Measurements from ENCODE around the gene SLC22A12.

SLC22A12 gene

DNA sequence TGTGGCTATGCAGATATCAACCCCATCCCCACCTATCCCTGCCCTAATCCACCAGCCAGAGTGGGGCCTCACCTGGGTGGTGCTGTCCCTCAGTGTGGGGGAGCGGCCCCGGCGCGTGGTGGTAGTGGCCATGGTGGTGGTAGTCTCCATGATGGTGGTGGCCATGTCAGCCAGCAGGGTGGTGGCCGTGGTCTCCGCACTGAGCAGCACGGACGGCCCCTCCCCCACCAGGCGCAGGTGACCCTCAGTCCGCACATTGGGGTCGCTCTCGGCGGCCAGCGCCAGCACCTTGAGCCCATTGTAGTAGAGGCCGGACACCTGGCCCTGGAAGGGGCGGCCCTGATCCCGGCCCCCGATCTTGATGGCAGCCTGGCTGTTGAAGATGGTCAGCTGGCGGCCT, 31.7 kb downstream of the SLC22A12 start:
- no peaks in the 10 kb centered on the region; the same call in 1 of the 2 replicates for H3K27me3 ChIP-seq (replicated peaks; ENCODE audit: control insufficient read depth, insufficient read depth, low read length)
- H3K4me3 ChIP-seq (replicated peaks; ENCODE audit: low read depth, low read length): no peak overlapping the region
- DNase-seq (ENCODE audit: extremely low read depth, insufficient read length): no peak
- H3K36me3 ChIP-seq (ENCODE audit: control insufficient read depth, insufficient read depth, low read length): no peaks in the 10 kb centered on the region
- TF ChIP-seq, protein P1, sequence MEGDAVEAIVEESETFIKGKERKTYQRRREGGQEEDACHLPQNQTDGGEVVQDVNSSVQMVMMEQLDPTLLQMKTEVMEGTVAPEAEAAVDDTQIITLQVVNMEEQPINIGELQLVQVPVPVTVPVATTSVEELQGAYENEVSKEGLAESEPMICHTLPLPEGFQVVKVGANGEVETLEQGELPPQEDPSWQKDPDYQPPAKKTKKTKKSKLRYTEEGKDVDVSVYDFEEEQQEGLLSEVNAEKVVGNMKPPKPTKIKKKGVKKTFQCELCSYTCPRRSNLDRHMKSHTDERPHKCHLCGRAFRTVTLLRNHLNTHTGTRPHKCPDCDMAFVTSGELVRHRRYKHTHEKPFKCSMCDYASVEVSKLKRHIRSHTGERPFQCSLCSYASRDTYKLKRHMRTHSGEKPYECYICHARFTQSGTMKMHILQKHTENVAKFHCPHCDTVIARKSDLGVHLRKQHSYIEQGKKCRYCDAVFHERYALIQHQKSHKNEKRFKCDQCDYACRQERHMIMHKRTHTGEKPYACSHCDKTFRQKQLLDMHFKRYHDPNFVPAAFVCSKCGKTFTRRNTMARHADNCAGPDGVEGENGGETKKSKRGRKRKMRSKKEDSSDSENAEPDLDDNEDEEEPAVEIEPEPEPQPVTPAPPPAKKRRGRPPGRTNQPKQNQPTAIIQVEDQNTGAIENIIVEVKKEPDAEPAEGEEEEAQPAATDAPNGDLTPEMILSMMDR (IDR thresholded peaks at IDR 0.05; ENCODE audit: insufficient read depth, low read length, poor library complexity, severe bottlenecking): no peak

DNA sequence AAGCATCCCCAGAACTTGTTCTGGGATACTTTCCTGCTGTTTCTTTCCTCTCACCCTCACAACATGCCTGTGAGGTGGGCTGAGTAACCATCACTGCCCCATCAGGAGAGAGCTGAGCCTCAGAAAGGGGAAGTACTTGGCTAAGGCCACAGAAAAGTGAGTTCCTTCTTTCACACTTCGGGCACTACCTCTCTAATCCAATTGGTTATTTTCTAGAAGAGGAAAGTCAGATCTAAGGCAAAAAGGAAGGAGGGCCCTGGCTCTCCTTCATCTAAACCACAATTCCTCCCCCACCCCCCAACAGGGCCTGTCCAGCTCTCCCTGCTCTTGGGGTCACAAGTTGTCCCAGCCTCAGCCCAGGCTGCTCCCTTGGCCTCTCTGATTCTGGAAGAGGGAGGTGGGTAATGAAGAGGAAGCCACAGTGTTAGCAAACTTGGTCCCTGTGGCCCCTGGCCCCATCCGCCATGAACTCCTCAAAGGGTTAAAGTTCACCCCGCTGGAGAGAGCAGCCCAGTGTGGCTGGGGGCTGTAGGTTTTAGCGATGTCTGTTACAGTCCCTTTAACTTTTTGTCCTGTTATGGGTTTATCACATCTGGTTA, 34.0 kb downstream of the SLC22A12 start:
- DNase-seq (ENCODE audit: extremely low read depth, insufficient read length): no peak
- Histone ChIP-seq H3K36me3 (ENCODE audit: control insufficient read depth, insufficient read depth, low read length) (no peaks in the 10 kb centered on the region), H3K27me3 (replicated peaks; ENCODE audit: control insufficient read depth, insufficient read depth, low read length) (no peaks in the 10 kb centered on the region; the same call in 1 of the 2 replicates), H3K4me3 (replicated peaks; ENCODE audit: low read depth, low read length) (no peak overlapping the region)
- TF ChIP-seq, protein P1 (IDR thresholded peaks at IDR 0.05; ENCODE audit: insufficient read depth, low read length, poor library complexity, severe bottlenecking): no peak

DNA sequence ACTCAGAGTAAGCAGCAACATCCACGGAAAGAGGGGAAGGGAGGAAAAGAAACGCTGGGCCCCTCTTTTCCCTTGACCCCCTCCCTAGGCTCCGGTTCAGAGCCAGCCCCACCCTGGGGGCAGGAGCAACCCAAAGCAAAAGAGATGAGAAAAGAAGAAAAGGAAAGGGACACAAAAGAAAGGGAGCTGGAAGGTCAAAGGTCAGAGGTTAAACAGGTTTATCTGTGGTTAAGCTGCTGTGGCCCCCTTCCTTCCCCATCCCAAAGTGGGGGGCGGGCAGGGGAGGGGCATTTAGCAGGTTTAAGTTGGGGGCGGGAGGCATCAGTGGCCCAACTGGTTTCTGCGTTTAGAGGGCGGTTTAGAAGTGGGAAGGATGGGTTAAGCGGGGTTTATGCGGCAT, 35.6 kb downstream of the SLC22A12 start:
- H3K27me3 ChIP-seq (replicated peaks; ENCODE audit: control insufficient read depth, insufficient read depth, low read length): no peaks in the 10 kb centered on the region; the same call in 1 of the 2 replicates
- TF ChIP-seq, protein P1 (IDR thresholded peaks at IDR 0.05; ENCODE audit: insufficient read depth, low read length, poor library complexity, severe bottlenecking): no peak
- DNase-seq (ENCODE audit: extremely low read depth, insufficient read length): no peak
- no peak overlapping the region for H3K4me3 ChIP-seq (replicated peaks; ENCODE audit: low read depth, low read length)
- H3K36me3 ChIP-seq (ENCODE audit: control insufficient read depth, insufficient read depth, low read length): no peaks in the 10 kb centered on the region

DNA sequence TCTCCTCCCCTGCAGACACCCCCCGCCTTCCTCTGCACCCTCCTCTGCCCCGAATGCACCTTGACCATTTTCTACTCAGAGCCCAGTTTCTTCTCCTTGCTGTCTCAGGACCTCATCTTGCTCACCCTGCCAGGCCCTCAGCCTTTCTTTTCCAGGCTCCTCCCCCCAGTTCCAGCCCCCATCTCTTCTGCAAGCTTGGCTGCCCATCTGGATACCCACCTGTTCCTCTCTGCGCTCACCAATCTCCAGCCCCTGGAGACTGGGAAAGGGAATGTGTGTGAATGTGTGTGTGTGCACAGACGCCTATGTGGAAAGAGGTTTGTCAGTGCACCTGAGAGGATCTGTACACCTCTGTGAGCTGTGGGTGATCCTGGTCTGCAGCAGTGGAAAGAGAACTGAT, 36.4 kb downstream of the SLC22A12 start:
- TF ChIP-seq, protein P1 (IDR thresholded peaks at IDR 0.05; ENCODE audit: insufficient read depth, low read length, poor library complexity, severe bottlenecking): no peak
- no peak for DNase-seq (ENCODE audit: extremely low read depth, insufficient read length)
- Histone ChIP-seq H3K27me3 (replicated peaks; ENCODE audit: control insufficient read depth, insufficient read depth, low read length) (no peaks in the 10 kb centered on the region; the same call in 1 of the 2 replicates), H3K36me3 (ENCODE audit: control insufficient read depth, insufficient read depth, low read length) (no peaks in the 10 kb centered on the region), H3K4me3 (replicated peaks; ENCODE audit: low read depth, low read length) (no peak overlapping the region)

DNA sequence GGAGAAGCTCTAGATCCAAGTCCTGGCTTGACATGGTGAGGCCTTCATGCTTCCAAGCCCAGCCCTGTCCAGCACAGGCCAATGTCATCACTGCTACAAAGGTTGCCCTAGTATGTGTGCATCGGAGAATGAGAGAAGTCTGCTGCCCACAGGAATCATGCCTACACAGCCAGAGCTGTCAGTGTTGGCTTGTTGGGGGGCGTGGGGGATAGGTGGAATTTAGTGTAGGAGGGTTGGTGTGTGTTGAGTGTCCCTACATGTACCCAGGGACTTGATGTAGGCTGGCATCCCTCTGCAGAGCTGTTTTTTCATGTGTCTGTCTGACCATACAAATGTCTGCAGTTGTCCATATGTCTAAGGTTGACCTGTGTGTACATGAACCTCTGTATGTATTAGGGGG, 37.6 kb downstream of the SLC22A12 start:
- no peak overlapping the region for H3K4me3 ChIP-seq (replicated peaks; ENCODE audit: low read depth, low read length)
- TF ChIP-seq, protein P1 (IDR thresholded peaks at IDR 0.05; ENCODE audit: insufficient read depth, low read length, poor library complexity, severe bottlenecking): no peak

DNA sequence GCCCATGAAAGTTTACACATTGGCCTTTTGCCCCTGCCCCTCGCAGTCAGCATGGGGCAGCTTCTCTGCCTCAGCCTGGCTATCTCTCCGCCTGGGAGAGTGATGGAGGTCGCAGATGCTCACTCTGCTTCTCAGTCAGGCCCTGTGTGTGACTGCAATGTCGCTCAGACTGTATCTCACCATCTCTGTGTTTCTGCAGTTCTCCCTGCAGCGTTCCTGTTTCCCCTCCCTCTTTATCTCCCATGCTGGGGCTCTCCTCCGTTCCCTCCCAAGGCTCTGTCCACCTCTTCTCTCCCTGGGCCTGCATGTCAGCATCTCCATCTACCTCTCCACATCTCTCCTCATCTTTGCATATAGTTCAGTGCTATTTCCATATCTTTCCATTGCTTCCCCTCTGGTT, 38.1 kb downstream of the SLC22A12 start:
- H3K36me3 ChIP-seq (ENCODE audit: control insufficient read depth, insufficient read depth, low read length): no peaks in the 10 kb centered on the region
- no peaks in the 10 kb centered on the region; the same call in 1 of the 2 replicates for H3K27me3 ChIP-seq (replicated peaks; ENCODE audit: control insufficient read depth, insufficient read depth, low read length)
- H3K4me3 ChIP-seq (replicated peaks; ENCODE audit: low read depth, low read length): no peak overlapping the region
- TF ChIP-seq, protein P1 (IDR thresholded peaks at IDR 0.05; ENCODE audit: insufficient read depth, low read length, poor library complexity, severe bottlenecking): no peak
- no peak for DNase-seq (ENCODE audit: extremely low read depth, insufficient read length)

More for the DNA sequence above, 37.6 kb downstream of the SLC22A12 start:
- H3K27me3 ChIP-seq (replicated peaks; ENCODE audit: control insufficient read depth, insufficient read depth, low read length): no peaks in the 10 kb centered on the region; the same call in 1 of the 2 replicates
- no peak for DNase-seq (ENCODE audit: extremely low read depth, insufficient read length)
- H3K36me3 ChIP-seq (ENCODE audit: control insufficient read depth, insufficient read depth, low read length): no peaks in the 10 kb centered on the region
